SK-N-SH (cell line): Measurements from ENCODE around the gene MUC5B. TPM values are rescaled to one million over a fixed set of nuclear protein-coding genes. Genes with fewer than 3 reads are reported as not detected.
A peak's percentile ranks its signal among the peaks of the same experiment; 100 is the strongest.

Experiments
- CTCF ChIA-PET: fragments of 300-600, 350-600 bp; formaldehyde crosslinking; extraction: SDS; loops from one replicate; lab custom pipeline; 2021; lab: Yijun Ruan, JAX
- POLR2A ChIA-PET: fragments of 350-600 bp; sonication (Branson Sonifier 250); formaldehyde crosslinking; extraction: SDS; loops from one replicate; lab custom pipeline; 2020; ENCODE audit warnings: antibody characterized with exemption, inconsistent platforms; lab: Yijun Ruan, JAX
- DNase-seq: peaks from one replicate; pipeline ENCODE4 v3.0.0; 2012
- H2AFZ ChIP-seq: fragments of 200-600 bp; sonication (generic); 2 replicates; pipeline ENCODE4 v1.8.1; 2016; ENCODE audit warnings: antibody characterized with exemption, mild to moderate bottlenecking, low read depth
- H3F3A ChIP-seq: fragments of 200-600 bp; sonication (generic); replicated peaks from 2 replicates; pipeline ENCODE3; 2016; ENCODE audit warnings: antibody characterized with exemption, mild to moderate bottlenecking; ENCODE audit not compliant: insufficient read depth
- H3K27ac ChIP-seq, 2 experiments: fragments of 200-500 bp in 1 of 2; fragments of 200-600 bp in 1 of 2; sonication (Bioruptor generic) in 1 of 2; sonication (generic), shearing (Covaris generic) in 1 of 2; 2 replicates each; pipeline versions ENCODE4 v1.5.1 to v1.6.1; 2014 to 2016; ENCODE audit warnings: low read depth in 2 of 2, inconsistent platforms in 1 of 2, low read length in 1 of 2, mild to moderate bottlenecking in 1 of 2, mixed read lengths in 1 of 2
- H3K27me3 ChIP-seq: fragments of 200-600 bp; sonication (generic), shearing (Covaris generic); 2 replicates; pipeline ENCODE4 v1.6.1; 2016; ENCODE audit warnings: mixed run types; ENCODE audit not compliant: insufficient read depth
- H3K36me3 ChIP-seq, 2 experiments: fragments of 200-500 bp in 1 of 2; fragments of 200-600 bp in 1 of 2; sonication (Bioruptor generic) in 1 of 2; sonication (generic) in 1 of 2; replicated peaks in 1 of 2; 2 replicates each; pipeline versions ENCODE3 to v1.5.1; 2014 to 2016; ENCODE audit warnings: low read length in 1 of 2, mild to moderate bottlenecking in 1 of 2; ENCODE audit not compliant: insufficient read depth in 2 of 2, control insufficient read depth in 1 of 2
- H3K4me1 ChIP-seq, 2 experiments: fragments of 200-500 bp in 1 of 2; fragments of 200-600 bp in 1 of 2; sonication (Bioruptor generic) in 1 of 2; sonication (generic), shearing (Covaris generic) in 1 of 2; 2 replicates each; pipeline versions ENCODE4 v1.5.1 to v1.6.1; 2014 to 2016; ENCODE audit warnings: low read depth in 1 of 2, low read length in 1 of 2, mixed run types in 1 of 2; ENCODE audit not compliant: insufficient read depth in 2 of 2, control insufficient read depth in 1 of 2
- H3K4me2 ChIP-seq: fragments of 200-600 bp; sonication (generic), shearing (Covaris generic); 2 replicates; pipeline ENCODE4 v1.6.1; 2017; ENCODE audit warnings: mixed run types
- H3K4me3 ChIP-seq, 2 experiments: fragments of 200-500 bp in 1 of 2; fragments of 200-600 bp in 1 of 2; sonication (Bioruptor generic) in 1 of 2; sonication (generic), shearing (Covaris generic) in 1 of 2; 2 replicates each; pipeline versions ENCODE4 v1.5.1 to v1.8.1; 2014 to 2016; ENCODE audit warnings: low read depth in 2 of 2, inconsistent platforms in 1 of 2, low read length in 1 of 2, mild to moderate bottlenecking in 1 of 2, mixed read lengths in 1 of 2, moderate library complexity in 1 of 2
- H3K79me2 ChIP-seq: fragments of 200-600 bp; sonication (generic); 2 replicates; pipeline ENCODE4 v1.8.1; 2017; ENCODE audit warnings: mild to moderate bottlenecking; ENCODE audit not compliant: insufficient read depth
- H3K9ac ChIP-seq: fragments of 200-600 bp; sonication (generic); 2 replicates; pipeline ENCODE4 v1.6.1; 2017; ENCODE audit warnings: mixed run types
- H3K9me2 ChIP-seq: fragments of 200-600 bp; sonication (generic); 2 replicates; pipeline ENCODE4 v1.6.1; 2017; ENCODE audit warnings: mixed run types
- H3K9me3 ChIP-seq: fragments of 200-600 bp; sonication (generic); 2 replicates; pipeline ENCODE4 v1.6.1; 2017; ENCODE audit warnings: mixed run types, mild to moderate bottlenecking, moderate library complexity
- H4K20me1 ChIP-seq: fragments of 200-600 bp; sonication (generic); 2 replicates; pipeline ENCODE4 v1.6.1; 2017; ENCODE audit warnings: mild to moderate bottlenecking, mixed run types; ENCODE audit not compliant: insufficient read depth
- GABPA ChIP-seq: IDR thresholded peaks from 2 replicates; pipeline ENCODE4 v1.4.0; 2012; ENCODE audit warnings: low read depth, mild to moderate bottlenecking
- MXI1 ChIP-seq: IDR thresholded peaks from 2 replicates; pipeline ENCODE4 v1.6.1; 2012; ENCODE audit warnings: mild to moderate bottlenecking, low read depth, low read length, improper control_type of control experiment
- SIN3A ChIP-seq: IDR thresholded peaks from 2 replicates; pipeline ENCODE4 v1.6.1; 2012; ENCODE audit warnings: low read depth, mild to moderate bottlenecking, low read length, moderate library complexity, borderline replicate concordance
- TAF1 ChIP-seq: IDR thresholded peaks from 2 replicates; pipeline ENCODE4 v1.6.1; 2012; ENCODE audit warnings: low read depth, mild to moderate bottlenecking, low read length, moderate library complexity, borderline replicate concordance
- USF1 ChIP-seq: IDR thresholded peaks from 2 replicates; pipeline ENCODE4 v1.4.0; 2012; ENCODE audit warnings: low read depth, borderline replicate concordance
- USF2 ChIP-seq: fragments of 150-350 bp; IDR thresholded peaks from 2 replicates; pipeline ENCODE4 v1.6.1; 2017; ENCODE audit warnings: antibody characterized with exemption, low read length, low read depth, borderline replicate concordance
- WGBS: methylation state at CpG from one replicate; pipeline ENCODE4 v1.1.6; 2017; ENCODE audit warnings: low lambda C conversion rate; 5-methylcytosine and 5-hydroxymethylcytosine counted together
- polyA plus RNA-seq, 3 experiments: library from polyadenylated mRNA; depleted of rRNA; stranded (reverse); fragments of >200 nt; gene quantifications; 2 replicates each; pipeline ENCODE4 v1.2.3, GENCODE V29; 2012
- TF ChIP-seq, protein P1 (sequence below): IDR thresholded peaks from 2 replicates; pipeline ENCODE4 v1.6.1; 2012; ENCODE audit warnings: mild to moderate bottlenecking, low read depth, low read length, moderate library complexity
- TF ChIP-seq, protein P2 (sequence below): IDR thresholded peaks from 2 replicates; pipeline ENCODE4 v1.4.0; 2012; ENCODE audit warnings: low read depth

MUC5B gene
- polyA plus RNA-seq, 1 of the 3 experiments (the other 2 are of a cell fraction) = not detected

GRCh38 chr11:1262172-1263006, 39.5 kb downstream of the MUC5B start:
- H2AFZ ChIP-seq = no peak overlapping the region
- TF ChIP-seq, protein P1, sequence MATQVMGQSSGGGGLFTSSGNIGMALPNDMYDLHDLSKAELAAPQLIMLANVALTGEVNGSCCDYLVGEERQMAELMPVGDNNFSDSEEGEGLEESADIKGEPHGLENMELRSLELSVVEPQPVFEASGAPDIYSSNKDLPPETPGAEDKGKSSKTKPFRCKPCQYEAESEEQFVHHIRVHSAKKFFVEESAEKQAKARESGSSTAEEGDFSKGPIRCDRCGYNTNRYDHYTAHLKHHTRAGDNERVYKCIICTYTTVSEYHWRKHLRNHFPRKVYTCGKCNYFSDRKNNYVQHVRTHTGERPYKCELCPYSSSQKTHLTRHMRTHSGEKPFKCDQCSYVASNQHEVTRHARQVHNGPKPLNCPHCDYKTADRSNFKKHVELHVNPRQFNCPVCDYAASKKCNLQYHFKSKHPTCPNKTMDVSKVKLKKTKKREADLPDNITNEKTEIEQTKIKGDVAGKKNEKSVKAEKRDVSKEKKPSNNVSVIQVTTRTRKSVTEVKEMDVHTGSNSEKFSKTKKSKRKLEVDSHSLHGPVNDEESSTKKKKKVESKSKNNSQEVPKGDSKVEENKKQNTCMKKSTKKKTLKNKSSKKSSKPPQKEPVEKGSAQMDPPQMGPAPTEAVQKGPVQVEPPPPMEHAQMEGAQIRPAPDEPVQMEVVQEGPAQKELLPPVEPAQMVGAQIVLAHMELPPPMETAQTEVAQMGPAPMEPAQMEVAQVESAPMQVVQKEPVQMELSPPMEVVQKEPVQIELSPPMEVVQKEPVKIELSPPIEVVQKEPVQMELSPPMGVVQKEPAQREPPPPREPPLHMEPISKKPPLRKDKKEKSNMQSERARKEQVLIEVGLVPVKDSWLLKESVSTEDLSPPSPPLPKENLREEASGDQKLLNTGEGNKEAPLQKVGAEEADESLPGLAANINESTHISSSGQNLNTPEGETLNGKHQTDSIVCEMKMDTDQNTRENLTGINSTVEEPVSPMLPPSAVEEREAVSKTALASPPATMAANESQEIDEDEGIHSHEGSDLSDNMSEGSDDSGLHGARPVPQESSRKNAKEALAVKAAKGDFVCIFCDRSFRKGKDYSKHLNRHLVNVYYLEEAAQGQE = no peak
- TF ChIP-seq MXI1 (peak; percentile 91), SIN3A (no peak), TAF1 (0 out of 2 replicates have a peak, but pooled peaks have one; percentile 21), USF1 (peak; percentile 89), USF2 (peak; percentile 68; the same call in 1 of the 2 replicates), GABPA (peak; percentile 62)
- TF ChIP-seq, protein P2, sequence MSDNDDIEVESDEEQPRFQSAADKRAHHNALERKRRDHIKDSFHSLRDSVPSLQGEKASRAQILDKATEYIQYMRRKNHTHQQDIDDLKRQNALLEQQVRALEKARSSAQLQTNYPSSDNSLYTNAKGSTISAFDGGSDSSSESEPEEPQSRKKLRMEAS = peak; percentile 49; the same call in 1 of the 2 replicates
- ChIA-PET CTCF (interaction anchor here (0.8 to 1.7 kb wide), 5 partner anchors 9 to 312 kb away, joined by 3 to 5 read pairs (median 3); no protein-coding TSS in a partner anchor), POLR2A (interaction anchor here (1.1 to 1.5 kb wide), 2 partner anchors 14 to 47 kb away, joined by 3 to 4 read pairs; partner anchors contain the start of gene TOLLIP)
- no peaks in the 10 kb centered on the region for H3K27me3 ChIP-seq
- H3K9me2 ChIP-seq = no peaks in the 10 kb centered on the region
- peak overlapping the region; percentile 63 for H3K4me2 ChIP-seq
- DNase-seq = peak; percentile 94
- H3K36me3 ChIP-seq = no peaks in the 10 kb centered on the region
- no peaks in the 10 kb centered on the region for H3K9me3 ChIP-seq
- no peak overlapping the region for H3K9ac ChIP-seq
- H3K27ac ChIP-seq = peak overlapping the region in 1 of 2 experiments; percentile 63; a peak in 1 of 4 replicates
- peaks cover 0 to 13% of the 10 kb centered on the region in 2 experiments; a peak in 1 of 4 replicates for H3K4me1 ChIP-seq
- H3K79me2 ChIP-seq = no peaks in the 10 kb centered on the region
- H3K4me3 ChIP-seq = peak overlapping the region; percentile 43 to 48; a peak in 3 of 4 replicates
- H3F3A ChIP-seq = no peaks in the 10 kb centered on the region
- WGBS = 26% methylated on average over 17 of the region's 31 CpGs
- H4K20me1 ChIP-seq = no peaks in the 10 kb centered on the region
